ENCODE data around the gene TSPAN18. TPM values are rescaled to one million over a fixed set of nuclear protein-coding genes. Genes with fewer than 3 reads are reported as not detected.

Gene TSPAN18
- total and polyA plus RNA-seq, 2 of the 4 experiments (the other 2 are of a cell fraction), result 0.36 to 1.1 TPM

- Histone ChIP-seq H3K18ac (ENCODE audit: low read depth, low read length) (no peak overlapping the region), H3K27ac (ENCODE audit: insufficient read depth, low read length) (no peak overlapping the region), H3K23ac (ENCODE audit: low read depth, low read length) (no peak overlapping the region), H3K9ac (ENCODE audit: low read depth, low read length) (no peak overlapping the region), H3K79me1 (ENCODE audit: low read depth in 1 of 2, low read length in 2 of 2) (peaks cover 8 to 23% of the 10 kb centered on the region in 2 experiments), H2AK9ac (replicated peaks; ENCODE audit: low read depth, low read length, poor library complexity) (no peak overlapping the region), H2BK20ac (ENCODE audit: low read depth, low read length) (no peak overlapping the region), H2BK120ac (ENCODE audit: low read depth, low read length) (no peak overlapping the region), H2BK15ac (ENCODE audit: low read depth, low read length) (no peak overlapping the region), H3K27me3 (ENCODE audit: control insufficient read depth, insufficient read depth, low read length) (no peaks in the 10 kb centered on the region), H3K56ac (ENCODE audit: extremely low read depth, insufficient read depth, low read length) (no peak overlapping the region), H4K20me1 (ENCODE audit: insufficient read depth, low read length) (peaks cover 55% of the 10 kb centered on the region), H3K4ac (ENCODE audit: low read depth, low read length) (no peak overlapping the region), H3K9me1 (ENCODE audit: insufficient read depth, low read length) (peaks cover 7% of the 10 kb centered on the region), H3K14ac (replicated peaks; ENCODE audit: low read depth, low read length) (no peak overlapping the region; the same call in 1 of the 2 replicates), H3K4me1 (ENCODE audit: control insufficient read depth, insufficient read depth, low read length) (no peaks in the 10 kb centered on the region; the same call in 1 of the 2 replicates), H2AK5ac (ENCODE audit: low read depth, low read length) (peak overlapping the region; percentile 28; the same call in 1 of the 2 replicates), H4K91ac (ENCODE audit: insufficient read depth, low read depth, low read length) (no peak overlapping the region), H3K4me3 (ENCODE audit: insufficient read depth, low read depth, low read length) (no peak overlapping the region), H2AFZ (replicated peaks; ENCODE audit: low read length, poor library complexity) (no peak overlapping the region), H3K4me2 (ENCODE audit: low read depth, low read length) (no peak overlapping the region), H3K9me3 (ENCODE audit: control insufficient read depth, insufficient read depth, low read length) (no peaks in the 10 kb centered on the region), H4K8ac (ENCODE audit: low read depth in 2 of 2, low read length in 2 of 2) (no peak overlapping the region), H4K5ac (ENCODE audit: low read depth, low read length) (no peak overlapping the region), H2BK5ac (ENCODE audit: low read depth, low read length, poor library complexity, severe bottlenecking) (peak overlapping the region; percentile 85), H3K36me3 (ENCODE audit: control insufficient read depth, insufficient read depth, low read length) (peaks cover 32% of the 10 kb centered on the region; the same call in 1 of the 2 replicates)
- intact Hi-C loops (cut with micrococcal nuclease) (no loop called here), dilution Hi-C loops (cut with HindIII; ENCODE audit: low sequenced_read_pairs, unreplicated experiment) (no loop called here), in situ Hi-C loops (cut with MboI; ENCODE audit: low sequenced_read_pairs) (no loop called here)
- no TSS peak for BruUV-seq (replicated peaks)
- CTCF ChIA-PET, result interaction anchor here (1.0 to 1.1 kb wide), 2 partner anchors 15 to 161 kb away, joined by 3 to 4 read pairs; no protein-coding TSS in a partner anchor
- no peak for TF ChIP-seq CTCF (conservative IDR thresholded peaks at IDR 0.05; ENCODE audit: low read depth, low read length)
- 81% methylated on average over 3 of the region's 12 CpGs; no CpG with 5 or more reads in 1 of the 2 experiments for whole genome bisulfite sequencing, 2 experiments (ENCODE audit: extremely low coverage in 2 of 2, insufficient read length in 1 of 2)
- POLR2A ChIA-PET (ENCODE audit: unreplicated experiment), result no interaction called here
- ATAC-seq (ENCODE audit: low read depth), result no peak
- no peak for DNase-seq
These were observed 214.7 kb downstream of the TSPAN18 start for GRCh38 chr11:44941259-44942021.

All from IMR-90 (cell line).